ENCODE measurements around the gene ROGDI.

The ROGDI gene

GRCh38 chr16:4747906-4748681 lies 54.3 kb downstream of the ROGDI start:
- peak overlapping the region in 2 of 21 experiments; percentile 29 to 38 for H3K27ac ChIP-seq

GRCh38 chr16:4746991-4747574 lies 55.4 kb downstream of the ROGDI start:
- Histone ChIP-seq H3K27ac (peak overlapping the region in 5 of 21 experiments; percentile 11 to 38 (median 13)), H3K4me3 (no peak overlapping the region)

More at GRCh38 chr16:4747906-4748681, 54.3 kb downstream of the ROGDI start:
- no peak overlapping the region for H3K4me3 ChIP-seq
